ENCODE measurements around the gene GALNT14. TPM values are rescaled to one million over a fixed set of nuclear protein-coding genes. Genes with fewer than 3 reads are reported as not detected.

The GALNT14 gene
- total and polyA plus RNA-seq, 2 of the 13 experiments (the other 11 are each of a cell fraction or from before 2014, with no cell fraction given): not detected

GRCh38 chr2:31187166-31187565 is 48.9 kb upstream of the GALNT14 start:
- ATAC-seq: no peak
- POLR2A ChIA-PET: no interaction called here
- Histone ChIP-seq H3K36me3 (replicated peaks in 1 of 2; ENCODE audit: control insufficient read depth in 1 of 2, insufficient read depth in 2 of 2, low read length in 2 of 2) (no peaks in the 10 kb centered on the region), H3K9ac (ENCODE audit: insufficient read depth, low read depth, low read length) (no peak overlapping the region), H3K79me2 (ENCODE audit: insufficient read depth, low read length) (no peaks in the 10 kb centered on the region), H3K9me3 (ENCODE audit: low read length) (no peaks in the 10 kb centered on the region), H3K4me1 (ENCODE audit: insufficient read depth, low read length) (no peaks in the 10 kb centered on the region), H3K27me3 (ENCODE audit: control insufficient read depth in 1 of 2, insufficient read depth in 2 of 2, low read length in 2 of 2) (peaks cover 3 to 22% of the 10 kb centered on the region in 2 experiments; a peak in 3 of 5 replicates), H3K4me3 (replicated peaks in 1 of 3; ENCODE audit: insufficient read depth in 1 of 3, low read depth in 2 of 3, low read length in 3 of 3) (no peak overlapping the region), H2AFZ (ENCODE audit: low read length) (no peak overlapping the region), H3K4me2 (ENCODE audit: low read depth, low read length) (no peak overlapping the region), H3K27ac (ENCODE audit: extremely low read length, insufficient read depth, low read length) (no peak overlapping the region), H4K20me1 (ENCODE audit: insufficient read depth, low read length) (no peaks in the 10 kb centered on the region)
- CTCF ChIA-PET (ENCODE audit: low intra/inter-chr PET ratio, low total read pairs): no interaction called here
- in situ Hi-C loops (cut with HindIII; ENCODE audit: extremely low pct_ligation_motif_present, low pct_unique_long_range_greater_than_20kb): no loop called here
- no TSS peak for BruUV-seq (replicated peaks)
- 17% methylated on average over 4 of the region's 4 CpGs for WGBS (ENCODE audit: low lambda C conversion rate)
- intact Hi-C loops (cut with micrococcal nuclease; ENCODE audit: unreplicated experiment): no loop called here
- DNase-seq (ENCODE audit: low spot score): no peak
- FAIRE-seq: no peak
- TF ChIP-seq, protein P1, sequence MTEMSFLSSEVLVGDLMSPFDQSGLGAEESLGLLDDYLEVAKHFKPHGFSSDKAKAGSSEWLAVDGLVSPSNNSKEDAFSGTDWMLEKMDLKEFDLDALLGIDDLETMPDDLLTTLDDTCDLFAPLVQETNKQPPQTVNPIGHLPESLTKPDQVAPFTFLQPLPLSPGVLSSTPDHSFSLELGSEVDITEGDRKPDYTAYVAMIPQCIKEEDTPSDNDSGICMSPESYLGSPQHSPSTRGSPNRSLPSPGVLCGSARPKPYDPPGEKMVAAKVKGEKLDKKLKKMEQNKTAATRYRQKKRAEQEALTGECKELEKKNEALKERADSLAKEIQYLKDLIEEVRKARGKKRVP (CRISPR knock-in tag; IDR thresholded peaks at IDR 0.05): no peak
- TF ChIP-seq SRF (IDR thresholded peaks at IDR 0.05; ENCODE audit: low read depth, low read length): no peak
- TF ChIP-seq RBAK (CRISPR knock-in tag; IDR thresholded peaks at IDR 0.05): no peak
- no peak for TF ChIP-seq PPARG (CRISPR knock-in tag; conservative IDR thresholded peaks at IDR 0.05)
- TF ChIP-seq ERF (CRISPR knock-in tag; IDR thresholded peaks at IDR 0.05): no peak
- TF ChIP-seq ZNF652 (CRISPR knock-in tag; IDR thresholded peaks at IDR 0.05; ENCODE audit: borderline replicate concordance, low read depth): no peak
- TF ChIP-seq ZBTB25 (CRISPR knock-in tag; IDR thresholded peaks at IDR 0.05): no peak
- TF ChIP-seq, protein P2, sequence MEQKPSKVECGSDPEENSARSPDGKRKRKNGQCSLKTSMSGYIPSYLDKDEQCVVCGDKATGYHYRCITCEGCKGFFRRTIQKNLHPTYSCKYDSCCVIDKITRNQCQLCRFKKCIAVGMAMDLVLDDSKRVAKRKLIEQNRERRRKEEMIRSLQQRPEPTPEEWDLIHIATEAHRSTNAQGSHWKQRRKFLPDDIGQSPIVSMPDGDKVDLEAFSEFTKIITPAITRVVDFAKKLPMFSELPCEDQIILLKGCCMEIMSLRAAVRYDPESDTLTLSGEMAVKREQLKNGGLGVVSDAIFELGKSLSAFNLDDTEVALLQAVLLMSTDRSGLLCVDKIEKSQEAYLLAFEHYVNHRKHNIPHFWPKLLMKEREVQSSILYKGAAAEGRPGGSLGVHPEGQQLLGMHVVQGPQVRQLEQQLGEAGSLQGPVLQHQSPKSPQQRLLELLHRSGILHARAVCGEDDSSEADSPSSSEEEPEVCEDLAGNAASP (CRISPR knock-in tag; IDR thresholded peaks at IDR 0.05; ENCODE audit: borderline replicate concordance): no peak
- TF ChIP-seq, protein P3, sequence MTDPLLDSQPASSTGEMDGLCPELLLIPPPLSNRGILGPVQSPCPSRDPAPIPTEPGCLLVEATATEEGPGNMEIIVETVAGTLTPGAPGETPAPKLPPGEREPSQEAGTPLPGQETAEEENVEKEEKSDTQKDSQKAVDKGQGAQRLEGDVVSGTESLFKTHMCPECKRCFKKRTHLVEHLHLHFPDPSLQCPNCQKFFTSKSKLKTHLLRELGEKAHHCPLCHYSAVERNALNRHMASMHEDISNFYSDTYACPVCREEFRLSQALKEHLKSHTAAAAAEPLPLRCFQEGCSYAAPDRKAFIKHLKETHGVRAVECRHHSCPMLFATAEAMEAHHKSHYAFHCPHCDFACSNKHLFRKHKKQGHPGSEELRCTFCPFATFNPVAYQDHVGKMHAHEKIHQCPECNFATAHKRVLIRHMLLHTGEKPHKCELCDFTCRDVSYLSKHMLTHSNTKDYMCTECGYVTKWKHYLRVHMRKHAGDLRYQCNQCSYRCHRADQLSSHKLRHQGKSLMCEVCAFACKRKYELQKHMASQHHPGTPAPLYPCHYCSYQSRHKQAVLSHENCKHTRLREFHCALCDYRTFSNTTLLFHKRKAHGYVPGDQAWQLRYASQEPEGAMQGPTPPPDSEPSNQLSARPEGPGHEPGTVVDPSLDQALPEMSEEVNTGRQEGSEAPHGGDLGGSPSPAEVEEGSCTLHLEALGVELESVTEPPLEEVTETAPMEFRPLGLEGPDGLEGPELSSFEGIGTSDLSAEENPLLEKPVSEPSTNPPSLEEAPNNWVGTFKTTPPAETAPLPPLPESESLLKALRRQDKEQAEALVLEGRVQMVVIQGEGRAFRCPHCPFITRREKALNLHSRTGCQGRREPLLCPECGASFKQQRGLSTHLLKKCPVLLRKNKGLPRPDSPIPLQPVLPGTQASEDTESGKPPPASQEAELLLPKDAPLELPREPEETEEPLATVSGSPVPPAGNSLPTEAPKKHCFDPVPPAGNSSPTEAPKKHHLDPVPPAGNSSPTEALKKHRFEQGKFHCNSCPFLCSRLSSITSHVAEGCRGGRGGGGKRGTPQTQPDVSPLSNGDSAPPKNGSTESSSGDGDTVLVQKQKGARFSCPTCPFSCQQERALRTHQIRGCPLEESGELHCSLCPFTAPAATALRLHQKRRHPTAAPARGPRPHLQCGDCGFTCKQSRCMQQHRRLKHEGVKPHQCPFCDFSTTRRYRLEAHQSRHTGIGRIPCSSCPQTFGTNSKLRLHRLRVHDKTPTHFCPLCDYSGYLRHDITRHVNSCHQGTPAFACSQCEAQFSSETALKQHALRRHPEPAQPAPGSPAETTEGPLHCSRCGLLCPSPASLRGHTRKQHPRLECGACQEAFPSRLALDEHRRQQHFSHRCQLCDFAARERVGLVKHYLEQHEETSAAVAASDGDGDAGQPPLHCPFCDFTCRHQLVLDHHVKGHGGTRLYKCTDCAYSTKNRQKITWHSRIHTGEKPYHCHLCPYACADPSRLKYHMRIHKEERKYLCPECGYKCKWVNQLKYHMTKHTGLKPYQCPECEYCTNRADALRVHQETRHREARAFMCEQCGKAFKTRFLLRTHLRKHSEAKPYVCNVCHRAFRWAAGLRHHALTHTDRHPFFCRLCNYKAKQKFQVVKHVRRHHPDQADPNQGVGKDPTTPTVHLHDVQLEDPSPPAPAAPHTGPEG (CRISPR knock-in tag; IDR thresholded peaks at IDR 0.05): no peak
- TF ChIP-seq ZNF589 (CRISPR knock-in tag; conservative IDR thresholded peaks at IDR 0.05): no peak
- no peak for TF ChIP-seq ZNF607 (CRISPR knock-in tag; IDR thresholded peaks at IDR 0.05; ENCODE audit: borderline replicate concordance)
- TF ChIP-seq ZNF879 (CRISPR knock-in tag; IDR thresholded peaks at IDR 0.05): no peak
- TF ChIP-seq, protein P4, sequence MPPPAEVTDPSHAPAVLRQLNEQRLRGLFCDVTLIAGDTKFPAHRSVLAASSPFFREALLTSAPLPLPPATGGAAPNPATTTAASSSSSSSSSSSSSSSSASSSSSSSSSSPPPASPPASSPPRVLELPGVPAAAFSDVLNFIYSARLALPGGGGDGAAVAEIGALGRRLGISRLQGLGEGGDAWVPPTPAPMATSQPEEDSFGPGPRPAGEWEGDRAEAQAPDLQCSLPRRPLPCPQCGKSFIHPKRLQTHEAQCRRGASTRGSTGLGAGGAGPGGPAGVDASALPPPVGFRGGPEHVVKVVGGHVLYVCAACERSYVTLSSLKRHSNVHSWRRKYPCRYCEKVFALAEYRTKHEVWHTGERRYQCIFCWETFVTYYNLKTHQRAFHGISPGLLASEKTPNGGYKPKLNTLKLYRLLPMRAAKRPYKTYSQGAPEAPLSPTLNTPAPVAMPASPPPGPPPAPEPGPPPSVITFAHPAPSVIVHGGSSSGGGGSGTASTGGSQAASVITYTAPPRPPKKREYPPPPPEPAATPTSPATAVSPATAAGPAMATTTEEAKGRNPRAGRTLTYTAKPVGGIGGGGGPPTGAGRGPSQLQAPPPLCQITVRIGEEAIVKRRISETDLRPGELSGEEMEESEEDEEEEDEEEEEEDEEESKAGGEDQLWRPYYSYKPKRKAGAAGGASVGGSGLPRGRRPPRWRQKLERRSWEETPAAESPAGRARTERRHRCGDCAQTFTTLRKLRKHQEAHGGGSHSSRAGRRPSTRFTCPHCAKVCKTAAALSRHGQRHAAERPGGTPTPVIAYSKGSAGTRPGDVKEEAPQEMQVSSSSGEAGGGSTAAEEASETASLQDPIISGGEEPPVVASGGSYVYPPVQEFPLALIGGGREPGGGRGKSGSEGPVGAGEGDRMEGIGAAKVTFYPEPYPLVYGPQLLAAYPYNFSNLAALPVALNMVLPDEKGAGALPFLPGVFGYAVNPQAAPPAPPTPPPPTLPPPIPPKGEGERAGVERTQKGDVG (CRISPR knock-in tag; IDR thresholded peaks at IDR 0.05; ENCODE audit: borderline replicate concordance): no peak
